Testis (tissue), 2 donors: Measurements from ENCODE around the gene GPR27.

ENCODE experiments used
- CTCF ChIP-seq, 3 experiments: fragments of 450-650 bp in 2 of 3; fragments of 200-600 bp in 1 of 3; sonication (generic) in 1 of 3; IDR thresholded peaks; one replicate each; pipeline ENCODE4 v1.5.1; 2016 to 2019; ENCODE audit warnings: antibody characterized with exemption in 3 of 3, mild to moderate bottlenecking in 2 of 3, moderate library complexity in 1 of 3
- POLR2A ChIP-seq: fragments of 450-650 bp; IDR thresholded peaks from one replicate; pipeline ENCODE4 v1.6.1; 2017; ENCODE audit warnings: antibody characterized with exemption, mild to moderate bottlenecking, moderate library complexity

GRCh38 chr3:71744738-71745137 is 8.9 kb upstream of the GPR27 start:
- TF ChIP-seq CTCF (IDR thresholded peaks at IDR 0.05) (no peak), POLR2A (no peak)
